Hepatic stellate cell (primary cell): ENCODE data around the gene DICER1.

Experiments
- DNase-seq: peaks from one replicate; pipeline ENCODE4 v3.0.0; 2011; ENCODE audit warnings: low spot score

DICER1 gene

GRCh38 chr14:95059126-95059525 is 98.2 kb downstream of the DICER1 start:
- DNase-seq: no peak

GRCh38 chr14:95058491-95058890 is 98.8 kb downstream of the DICER1 start:
- no peak for DNase-seq

- DNase-seq: no peak
These were observed 99.5 kb downstream of the DICER1 start for GRCh38 chr14:95057851-95058250.

- no peak for DNase-seq
These were observed 100.2 kb downstream of the DICER1 start for GRCh38 chr14:95057147-95057546.

GRCh38 chr14:95056476-95056875 is 100.9 kb downstream of the DICER1 start:
- DNase-seq: no peak

- DNase-seq: no peak
These were observed 102.0 kb downstream of the DICER1 start for GRCh38 chr14:95055318-95055717.

- no peak for DNase-seq
These were observed 102.7 kb downstream of the DICER1 start for GRCh38 chr14:95054346-95055280.

GRCh38 chr14:95052016-95052585 is 105.2 kb downstream of the DICER1 start:
- no peak for DNase-seq

GRCh38 chr14:95049952-95050351 is 107.4 kb downstream of the DICER1 start:
- no peak for DNase-seq

GRCh38 chr14:95048771-95049312 is 108.5 kb downstream of the DICER1 start:
- no peak for DNase-seq

GRCh38 chr14:95047754-95048153 is 109.6 kb downstream of the DICER1 start:
- DNase-seq: no peak

- DNase-seq: no peak
These were observed 110.3 kb downstream of the DICER1 start for GRCh38 chr14:95046711-95047681.

- no peak for DNase-seq
These were observed 111.4 kb downstream of the DICER1 start for GRCh38 chr14:95045836-95046430.

- DNase-seq: no peak
These were observed 112.1 kb downstream of the DICER1 start for GRCh38 chr14:95045106-95045701.

GRCh38 chr14:95044463-95045105 is 112.7 kb downstream of the DICER1 start:
- DNase-seq: no peak

- no peak for DNase-seq
These were observed 113.4 kb downstream of the DICER1 start for GRCh38 chr14:95043732-95044462.

GRCh38 chr14:95043314-95043713 is 114.0 kb downstream of the DICER1 start:
- DNase-seq: no peak

- DNase-seq: no peak
These were observed 115.8 kb downstream of the DICER1 start for GRCh38 chr14:95041477-95042020.

GRCh38 chr14:95040708-95041476 is 116.4 kb downstream of the DICER1 start:
- DNase-seq: peak; percentile 41
